Left ventricle myocardium inferior (tissue), 1 donor: ENCODE data around the gene MYO5C. TPM values are rescaled to one million over a fixed set of nuclear protein-coding genes. Genes with fewer than 3 reads are reported as not detected.

Source experiments
- DNase-seq: peaks from one replicate; pipeline ENCODE4 v3.0.0-alpha.2; 2020
- H3K27ac ChIP-seq: fragments of 200-600 bp; replicated peaks from 2 replicates; pipeline ENCODE4 v1.8.0; 2021
- H3K27me3 ChIP-seq: fragments of 200-600 bp; 2 replicates; pipeline ENCODE4 v1.8.0; 2021; ENCODE audit warnings: low read depth
- H3K36me3 ChIP-seq: fragments of 200-600 bp; 2 replicates; pipeline ENCODE4 v1.8.0; 2021
- H3K4me1 ChIP-seq: fragments of 200-600 bp; 2 replicates; pipeline ENCODE4 v1.8.0; 2021
- H3K4me3 ChIP-seq: fragments of 200-600 bp; 2 replicates; pipeline ENCODE4 v1.8.0; 2021; ENCODE audit warnings: mild to moderate bottlenecking, moderate library complexity
- H3K9me3 ChIP-seq: fragments of 200-600 bp; replicated peaks from 2 replicates; pipeline ENCODE4 v1.8.0; 2021
- intact Hi-C: fragments of 100-400 bp; cut with micrococcal nuclease; formaldehyde crosslinking; loops from one replicate; pipeline ENCODE4 v1.11.0; 2022
- total RNA-seq: library from RNA; stranded (reverse); fragmentation: NEBNext Ultra II Directional; extraction: Animal tissue kit (Norgen Biotek cat#: 25700); gene quantifications from one replicate; pipeline ENCODE4 v1.2.1, GENCODE V29; 2021
- TF ChIP-seq, protein P1 (sequence below): fragments of 200-600 bp; IDR thresholded peaks from 2 replicates; pipeline ENCODE4 v1.8.0; 2021; ENCODE audit warnings: antibody characterized with exemption, mild to moderate bottlenecking, borderline replicate concordance
- donor health status: DM: no; HTN: yes; CAD: no; lungs with severe emphysema.

MYO5C gene
- total RNA-seq, 1 donor from 2014 or later = 2.9 TPM

DNA sequence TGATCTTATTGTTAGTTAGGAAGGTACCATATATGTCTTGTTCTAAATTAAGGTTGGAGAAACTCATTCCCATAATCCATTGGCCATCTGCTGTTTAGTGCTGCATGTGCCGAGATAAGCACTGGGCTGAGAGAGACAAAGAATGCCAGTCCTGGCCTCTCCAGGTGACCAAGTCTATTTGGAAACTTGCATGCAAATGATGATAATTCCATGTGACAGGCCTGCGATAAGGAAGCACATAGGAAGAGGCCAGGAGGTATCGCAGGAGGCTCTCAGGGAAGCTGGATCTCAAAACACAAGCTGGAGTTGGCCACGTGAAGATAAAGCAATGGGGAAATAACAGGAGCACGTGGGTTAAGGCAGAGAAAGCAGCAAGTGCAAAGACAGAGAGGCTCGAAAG lies 39.7 kb downstream of the MYO5C start:
- H3K9me3 ChIP-seq = no peaks in the 10 kb centered on the region
- no peak for DNase-seq

DNA sequence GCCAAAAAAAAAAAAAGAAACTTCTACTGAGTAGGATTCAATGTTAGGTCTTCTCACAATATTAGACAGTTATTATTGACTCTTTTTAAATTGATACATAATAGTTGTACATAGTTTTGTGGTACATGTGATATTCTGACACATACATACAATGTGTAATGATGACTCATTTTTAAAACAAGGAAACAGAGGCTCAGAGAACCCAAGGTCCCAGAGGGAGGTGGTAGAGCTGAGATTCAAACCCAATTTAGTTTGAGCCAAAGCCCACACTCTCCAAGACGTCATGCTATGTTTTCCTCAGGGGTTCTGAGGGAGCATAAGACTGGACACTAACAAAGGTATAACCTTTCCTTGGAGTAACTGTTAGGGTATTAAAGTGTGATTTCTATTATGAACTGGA lies 40.6 kb downstream of the MYO5C start:
- Histone ChIP-seq H3K27me3 (no peaks in the 10 kb centered on the region), H3K4me1 (peaks cover 18% of the 10 kb centered on the region), H3K27ac (no peak overlapping the region), H3K36me3 (no peaks in the 10 kb centered on the region), H3K4me3 (no peak overlapping the region), H3K9me3 (no peaks in the 10 kb centered on the region)
- TF ChIP-seq, protein P1, sequence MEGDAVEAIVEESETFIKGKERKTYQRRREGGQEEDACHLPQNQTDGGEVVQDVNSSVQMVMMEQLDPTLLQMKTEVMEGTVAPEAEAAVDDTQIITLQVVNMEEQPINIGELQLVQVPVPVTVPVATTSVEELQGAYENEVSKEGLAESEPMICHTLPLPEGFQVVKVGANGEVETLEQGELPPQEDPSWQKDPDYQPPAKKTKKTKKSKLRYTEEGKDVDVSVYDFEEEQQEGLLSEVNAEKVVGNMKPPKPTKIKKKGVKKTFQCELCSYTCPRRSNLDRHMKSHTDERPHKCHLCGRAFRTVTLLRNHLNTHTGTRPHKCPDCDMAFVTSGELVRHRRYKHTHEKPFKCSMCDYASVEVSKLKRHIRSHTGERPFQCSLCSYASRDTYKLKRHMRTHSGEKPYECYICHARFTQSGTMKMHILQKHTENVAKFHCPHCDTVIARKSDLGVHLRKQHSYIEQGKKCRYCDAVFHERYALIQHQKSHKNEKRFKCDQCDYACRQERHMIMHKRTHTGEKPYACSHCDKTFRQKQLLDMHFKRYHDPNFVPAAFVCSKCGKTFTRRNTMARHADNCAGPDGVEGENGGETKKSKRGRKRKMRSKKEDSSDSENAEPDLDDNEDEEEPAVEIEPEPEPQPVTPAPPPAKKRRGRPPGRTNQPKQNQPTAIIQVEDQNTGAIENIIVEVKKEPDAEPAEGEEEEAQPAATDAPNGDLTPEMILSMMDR = no peak
- intact Hi-C loops = loop anchor here (5.0 kb wide), 1 partner anchor 482 kb away; no protein-coding TSS in a partner anchor
- DNase-seq = no peak

More for the DNA sequence above, 39.7 kb downstream of the MYO5C start:
- Histone ChIP-seq H3K27me3 (no peaks in the 10 kb centered on the region), H3K27ac (no peak overlapping the region), H3K4me3 (no peak overlapping the region), H3K36me3 (no peaks in the 10 kb centered on the region), H3K4me1 (peaks cover 18% of the 10 kb centered on the region)
- intact Hi-C loops = loop anchor here (5.0 kb wide), 1 partner anchor 481 kb away; no protein-coding TSS in a partner anchor
- TF ChIP-seq, protein P1 = no peak

DNA sequence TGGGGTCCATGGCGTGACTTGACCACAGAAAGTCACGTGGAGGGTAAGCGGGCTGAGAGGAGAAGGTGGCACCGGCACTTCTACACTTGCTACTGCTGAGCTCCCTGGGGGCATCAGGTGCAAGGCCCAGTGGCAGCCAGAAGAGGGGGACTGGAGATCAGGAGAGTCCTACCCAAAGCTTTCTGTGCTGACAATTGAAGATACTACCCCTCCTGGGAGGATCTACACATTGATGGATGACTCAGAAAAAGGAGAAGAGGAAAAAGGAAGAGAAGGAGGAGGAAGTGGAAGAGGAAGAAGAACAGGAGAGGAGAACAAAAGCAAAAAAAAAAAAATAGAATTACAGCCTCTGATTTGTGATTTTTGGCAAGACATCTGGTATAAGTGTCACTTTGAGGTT lies 41.2 kb downstream of the MYO5C start:
- Histone ChIP-seq H3K9me3 (no peaks in the 10 kb centered on the region), H3K4me1 (peaks cover 18% of the 10 kb centered on the region), H3K4me3 (no peak overlapping the region), H3K36me3 (no peaks in the 10 kb centered on the region), H3K27me3 (no peaks in the 10 kb centered on the region), H3K27ac (no peak overlapping the region)
- DNase-seq = no peak
- intact Hi-C loops = no loop called here
- TF ChIP-seq, protein P1 = no peak

DNA sequence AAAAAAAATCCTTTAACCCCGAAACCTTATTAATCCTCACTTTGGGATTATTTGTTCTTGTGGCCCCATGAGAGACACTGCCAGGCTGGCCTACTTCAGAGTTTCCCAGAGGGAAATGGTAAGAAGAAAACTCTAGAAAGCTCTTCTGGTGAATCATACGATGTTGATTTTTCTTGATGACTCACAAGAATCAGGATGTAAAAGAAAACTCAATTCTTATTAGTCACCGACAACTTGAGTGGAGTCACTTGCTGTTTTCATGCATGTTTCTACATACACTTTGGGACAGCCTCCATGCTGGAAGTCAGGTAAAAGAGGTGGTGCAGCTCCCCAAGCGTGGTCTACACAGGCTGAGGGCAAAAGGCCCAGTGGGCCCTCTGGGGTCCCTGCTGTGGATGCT lies 42.8 kb downstream of the MYO5C start:
- H3K36me3 ChIP-seq = no peaks in the 10 kb centered on the region
- no peak overlapping the region for H3K4me3 ChIP-seq
- TF ChIP-seq, protein P1 = no peak
- intact Hi-C loops = no loop called here
- no peaks in the 10 kb centered on the region for H3K27me3 ChIP-seq
- H3K9me3 ChIP-seq = no peaks in the 10 kb centered on the region
- no peak overlapping the region for H3K27ac ChIP-seq
- DNase-seq = no peak
- H3K4me1 ChIP-seq = peaks cover 15% of the 10 kb centered on the region

DNA sequence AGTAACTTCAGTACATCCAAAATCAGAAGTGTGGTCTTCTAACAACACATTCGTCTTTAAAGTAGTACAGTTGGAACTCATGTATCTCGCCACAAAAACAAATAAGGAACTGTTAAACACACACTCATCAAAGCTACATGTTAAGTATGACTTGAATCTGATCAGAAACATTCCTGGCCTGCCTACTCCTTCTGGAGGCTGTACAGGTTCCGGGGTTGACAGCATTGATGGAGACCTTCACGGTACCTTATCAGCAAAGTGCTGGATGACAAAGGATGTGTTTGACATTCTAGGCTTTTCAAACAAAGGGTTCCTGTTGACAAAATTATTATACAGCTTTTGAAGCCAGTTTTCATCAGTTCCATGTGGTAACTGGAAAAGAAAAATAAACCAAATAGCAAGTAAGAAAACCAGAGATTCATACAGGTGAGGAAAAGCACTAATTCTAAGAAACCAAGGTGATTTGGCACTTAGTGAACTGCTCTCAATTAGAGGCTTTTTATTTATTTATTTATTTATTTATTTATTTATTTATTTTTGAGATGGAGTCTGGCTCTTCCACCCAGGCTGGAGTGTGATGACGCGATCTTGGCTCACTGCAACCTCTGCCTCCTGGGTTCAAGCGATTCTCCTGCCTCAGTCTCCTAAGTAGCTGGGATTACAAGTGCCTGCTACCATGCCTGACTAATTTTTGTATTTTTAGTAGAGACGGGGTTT lies 44.3 kb downstream of the MYO5C start:
- peaks cover 9% of the 10 kb centered on the region for H3K36me3 ChIP-seq
- intact Hi-C loops = no loop called here
- no peak overlapping the region for H3K4me3 ChIP-seq
- no peaks in the 10 kb centered on the region for H3K9me3 ChIP-seq
- TF ChIP-seq, protein P1 = no peak
- no peak overlapping the region for H3K27ac ChIP-seq
- no peaks in the 10 kb centered on the region for H3K27me3 ChIP-seq
- no peaks in the 10 kb centered on the region for H3K4me1 ChIP-seq
- DNase-seq = no peak
